MCF 10A (cell line): ENCODE results near the gene PPP1CA. TPM values are rescaled to one million over a fixed set of nuclear protein-coding genes. Genes with fewer than 3 reads are reported as not detected.

Experiments
- BruUV-seq: library from RNA; stranded (reverse); fragments of 400-500 nt; replicated peaks from 2 replicates; lab custom pipeline; 2021; lab: Mats Ljungman, UMichigan
- CTCF ChIA-PET: fragments of 300-600 bp; sonication (Branson Sonifier 250); formaldehyde crosslinking; extraction: SDS; loops from one replicate; lab custom pipeline; 2021; ENCODE audit warnings: antibody characterized with exemption, inconsistent platforms; lab: Yijun Ruan, JAX
- POLR2A ChIA-PET: fragments of 300-600, 350-650 bp; sonication (Branson Sonifier 250); formaldehyde crosslinking; extraction: SDS; loops from one replicate; lab custom pipeline; 2020; ENCODE audit warnings: antibody characterized with exemption, inconsistent platforms; lab: Yijun Ruan, JAX
- DNase-seq: peaks from one replicate; pipeline ENCODE4 v3.0.0-alpha.2; 2018; ENCODE audit not compliant: unreplicated experiment
- H3K27ac Mint-ChIP-seq: one replicate; pipeline ENCODE4 v1.8.0; 2022; ENCODE audit warnings: mild to moderate bottlenecking, low read depth, mixed read lengths; ENCODE audit not compliant: unreplicated experiment
- H3K27me3 Mint-ChIP-seq: one replicate; pipeline ENCODE4 v1.8.0; 2022; ENCODE audit warnings: mixed read lengths; ENCODE audit not compliant: insufficient read depth, unreplicated experiment
- H3K36me3 Mint-ChIP-seq: one replicate; pipeline ENCODE4 v1.8.0; 2022; ENCODE audit warnings: mild to moderate bottlenecking, moderate library complexity, mixed read lengths; ENCODE audit not compliant: insufficient read depth, unreplicated experiment
- H3K4me1 Mint-ChIP-seq: one replicate; pipeline ENCODE4 v1.8.0; 2022; ENCODE audit warnings: mixed read lengths; ENCODE audit not compliant: insufficient read depth, unreplicated experiment
- H3K4me3 Mint-ChIP-seq: one replicate; pipeline ENCODE4 v1.8.0; 2022; ENCODE audit warnings: mild to moderate bottlenecking, moderate library complexity, mixed read lengths; ENCODE audit not compliant: unreplicated experiment
- H3K9me3 Mint-ChIP-seq: one replicate; pipeline ENCODE4 v1.8.0; 2022; ENCODE audit warnings: mixed read lengths; ENCODE audit not compliant: unreplicated experiment
- CTCF ChIP-seq: fragments of 200-600 bp; IDR thresholded peaks from one replicate; pipeline ENCODE4 v1.8.0; 2022; ENCODE audit warnings: antibody characterized with exemption, mild to moderate bottlenecking; ENCODE audit not compliant: unreplicated experiment
- intact Hi-C: fragments of 100-400 bp; cut with micrococcal nuclease; formaldehyde crosslinking; loops from 2 replicates; pipeline ENCODE4 v1.14.1; 2022
- total RNA-seq: library from RNA; stranded (reverse); gene quantifications from 2 replicates; pipeline ENCODE4 v1.2.3, GENCODE V29; 2022

Gene PPP1CA
- total RNA-seq, 1 experiment from 2014 or later = 143 TPM

GRCh38 chr11:67439321-67440228 is 37.9 kb upstream of the PPP1CA start:
- H3K4me3 Mint-ChIP-seq = no peak overlapping the region
- POLR2A ChIA-PET = interaction anchor here (1.1 to 1.6 kb wide), 5 partner anchors 11 to 30 kb away, joined by 3 to 7 read pairs (median 3); partner anchors contain the start of gene TMEM134
- H3K27ac Mint-ChIP-seq = no peak overlapping the region
- intact Hi-C loops = no loop called here
- DNase-seq = peak; percentile 51
- H3K27me3 Mint-ChIP-seq = no peaks in the 10 kb centered on the region
- H3K9me3 Mint-ChIP-seq = no peaks in the 10 kb centered on the region
- peaks cover 37% of the 10 kb centered on the region for H3K36me3 Mint-ChIP-seq
- H3K4me1 Mint-ChIP-seq = peaks cover 8% of the 10 kb centered on the region
- no peak for TF ChIP-seq CTCF
- CTCF ChIA-PET = interaction anchor here (1.0 to 1.1 kb wide), 3 partner anchors 29 to 51 kb away, joined by 3 to 4 read pairs (median 3); partner anchors contain the start of gene PPP1CA
- no TSS peak for BruUV-seq

DNA sequence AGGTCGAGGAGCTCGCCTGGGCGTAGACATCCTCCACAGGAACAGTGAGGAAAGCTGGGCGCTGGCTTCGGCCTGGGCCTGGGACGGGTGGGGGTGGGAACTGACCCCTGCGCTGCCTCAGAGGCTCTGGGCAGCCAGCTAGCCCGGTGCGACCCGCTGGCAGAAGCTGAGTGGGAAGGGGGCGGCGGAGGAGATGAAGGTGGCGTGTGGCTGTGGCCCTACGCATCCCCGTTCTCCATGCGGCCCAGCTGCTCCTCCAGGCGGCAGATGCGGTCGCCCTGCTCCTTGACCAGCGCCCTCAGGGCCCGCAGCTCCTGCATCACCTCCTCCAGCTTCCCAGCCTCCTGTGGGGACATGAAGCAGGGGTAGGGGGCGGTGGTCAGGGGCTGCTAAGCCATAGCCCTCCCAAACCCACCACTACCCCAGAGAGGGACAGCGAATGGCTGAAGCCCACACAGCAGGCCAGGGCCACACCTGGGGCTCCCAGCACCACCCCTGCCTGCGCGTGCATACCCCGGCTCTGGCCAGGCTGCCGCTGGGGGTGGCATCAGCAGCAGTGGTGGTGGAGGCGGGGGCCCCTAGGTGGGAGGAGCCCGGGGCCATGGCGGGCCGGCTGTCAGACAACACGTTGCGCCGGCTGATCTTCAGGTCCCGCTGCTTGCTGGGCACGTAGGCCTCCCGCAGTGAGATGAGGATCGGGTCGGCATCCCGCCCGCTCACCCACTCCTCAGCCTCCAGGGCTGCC is 36.7 kb upstream of the PPP1CA start:
- Mint-ChIP-seq H3K9me3 (no peaks in the 10 kb centered on the region), H3K27ac (no peak overlapping the region), H3K36me3 (peaks cover 41% of the 10 kb centered on the region), H3K4me3 (no peak overlapping the region), H3K27me3 (no peaks in the 10 kb centered on the region), H3K4me1 (peaks cover 8% of the 10 kb centered on the region)
- intact Hi-C loops = no loop called here
- BruUV-seq = TSS peak; percentile 15
- TF ChIP-seq CTCF = no peak
- ChIA-PET POLR2A (interaction anchor here (0.6 to 1.6 kb wide), 7 partner anchors 10 to 39 kb away, joined by 3 to 7 read pairs (median 3); partner anchors contain the start of genes PPP1CA, RPS6KB2 and TMEM134), CTCF (interaction anchor here (1.0 to 1.1 kb wide), 2 partner anchors 30 to 37 kb away, joined by 3 to 4 read pairs; partner anchors contain the start of gene PPP1CA)
- DNase-seq = no peak

- POLR2A ChIA-PET = interaction anchor here (0.6 to 1.5 kb wide), 3 partner anchors 9 to 40 kb away, joined by 3 to 5 read pairs (median 3); partner anchors contain the start of genes PPP1CA and RPS6KB2
- DNase-seq = no peak
- Mint-ChIP-seq H3K27me3 (no peaks in the 10 kb centered on the region), H3K36me3 (peaks cover 44% of the 10 kb centered on the region), H3K4me3 (no peak overlapping the region), H3K27ac (no peak overlapping the region), H3K4me1 (peaks cover 8% of the 10 kb centered on the region), H3K9me3 (no peaks in the 10 kb centered on the region)
- CTCF ChIA-PET = interaction anchor here (0.7 kb wide), 1 partner anchor 9 kb away, joined by 3 read pairs; no protein-coding TSS in a partner anchor
- TF ChIP-seq CTCF = no peak
- BruUV-seq = no TSS peak
- intact Hi-C loops = no loop called here
Observed at GRCh38 chr11:67437809-67438157, 36.1 kb upstream of the PPP1CA start.
